SK-N-SH treated with all-trans-retinoic acid at 6 μM for 48 hours (cell line): ENCODE results near the gene PPM1H.

Experiments used
- ATAC-seq: fragments of 200-7000 bp; cut with Tn5 transposase; 3 replicates; pipeline ENCODE4 v1.9.1; 2020; ENCODE audit warnings: mild to moderate bottlenecking, moderate library complexity
- ARNTL ChIP-seq: fragments of 450-650 bp; formaldehyde crosslinking; IDR thresholded peaks from 2 replicates; pipeline ENCODE4 v1.5.0; 2020; ENCODE audit warnings: low read depth, mild to moderate bottlenecking, moderate library complexity, borderline replicate concordance
- BACH2 ChIP-seq: fragments of 250-450 bp; sonication (Bioruptor Pico); IDR thresholded peaks from 2 replicates; pipeline ENCODE4 v1.9.0; 2021; ENCODE audit warnings: mild to moderate bottlenecking, borderline replicate concordance
- CREB5 ChIP-seq: fragments of 250-450 bp; sonication (Bioruptor Pico); IDR thresholded peaks from 2 replicates; pipeline ENCODE4 v1.5.1; 2020; ENCODE audit warnings: low read depth, mild to moderate bottlenecking, moderate library complexity
- CSDC2 ChIP-seq: fragments of 250-450 bp; sonication (Bioruptor Pico); IDR thresholded peaks from 2 replicates; pipeline ENCODE4 v1.5.0; 2020; ENCODE audit warnings: mild to moderate bottlenecking, moderate library complexity
- CSRNP3 ChIP-seq: fragments of 250-450 bp; sonication (Bioruptor Pico); IDR thresholded peaks from 2 replicates; pipeline ENCODE4 v1.5.1; 2021; ENCODE audit warnings: mild to moderate bottlenecking, moderate library complexity
- ESRRG ChIP-seq: fragments of 250-450 bp; sonication (Bioruptor Pico); IDR thresholded peaks from 2 replicates; pipeline ENCODE4 v1.6.1; 2021; ENCODE audit warnings: mild to moderate bottlenecking
- ISL1 ChIP-seq: fragments of 250-450 bp; sonication (Bioruptor Pico); IDR thresholded peaks from 2 replicates; pipeline ENCODE4 v2.1.2; 2022; ENCODE audit warnings: mild to moderate bottlenecking, moderate library complexity
- OSR1 ChIP-seq: fragments of 250-450 bp; sonication (Bioruptor Pico); IDR thresholded peaks from 2 replicates; pipeline ENCODE4 v1.8.0; 2022; ENCODE audit warnings: moderate library complexity, mild to moderate bottlenecking, inconsistent platforms
- PATZ1 ChIP-seq: fragments of 250-450 bp; sonication (Bioruptor Pico); IDR thresholded peaks from 2 replicates; pipeline ENCODE4 v1.8.0; 2020; ENCODE audit warnings: mild to moderate bottlenecking, moderate library complexity, borderline replicate concordance
- POU6F1 ChIP-seq: fragments of 250-450 bp; sonication (Bioruptor Pico); IDR thresholded peaks from 2 replicates; pipeline ENCODE4 v1.8.0; 2021; ENCODE audit warnings: low read depth, mild to moderate bottlenecking, moderate library complexity, borderline replicate concordance
- PPARA ChIP-seq: fragments of 250-450 bp; sonication (Bioruptor Pico); IDR thresholded peaks from 2 replicates; pipeline ENCODE4 v1.5.0; 2020; ENCODE audit warnings: mild to moderate bottlenecking, borderline replicate concordance
- RARB ChIP-seq: fragments of 250-450 bp; sonication (Bioruptor Pico); IDR thresholded peaks from 2 replicates; pipeline ENCODE4 v1.8.0; 2021; ENCODE audit warnings: mild to moderate bottlenecking, moderate library complexity
- TCF4 ChIP-seq: fragments of 250-450 bp; sonication (Bioruptor Pico); IDR thresholded peaks from 2 replicates; pipeline ENCODE4 v1.8.0; 2021; ENCODE audit warnings: mild to moderate bottlenecking, moderate library complexity, borderline replicate concordance
- TOX ChIP-seq: fragments of 250-450 bp; sonication (Bioruptor Pico); IDR thresholded peaks from 2 replicates; pipeline ENCODE4 v1.8.0; 2021; ENCODE audit warnings: mild to moderate bottlenecking, moderate library complexity, borderline replicate concordance
- TSHZ2 ChIP-seq: fragments of 250-450 bp; sonication (Bioruptor Pico); IDR thresholded peaks from 2 replicates; pipeline ENCODE4 v1.5.0; 2020; ENCODE audit warnings: mild to moderate bottlenecking, moderate library complexity
- ZC3H10 ChIP-seq: fragments of 250-450 bp; sonication (Bioruptor Pico); IDR thresholded peaks from 2 replicates; pipeline ENCODE4 v1.5.1; 2021; ENCODE audit warnings: mild to moderate bottlenecking, moderate library complexity
- ZFP3 ChIP-seq: fragments of 250-450 bp; sonication (Bioruptor Pico); IDR thresholded peaks from 2 replicates; pipeline ENCODE4 v1.5.0; 2020; ENCODE audit warnings: mild to moderate bottlenecking, moderate library complexity
- ZFP30 ChIP-seq: fragments of 450-650 bp; formaldehyde crosslinking; IDR thresholded peaks from 2 replicates; pipeline ENCODE4 v1.5.0; 2022; ENCODE audit warnings: mild to moderate bottlenecking, moderate library complexity
- ZNF70 ChIP-seq: fragments of 450-650 bp; formaldehyde crosslinking; IDR thresholded peaks from 2 replicates; pipeline ENCODE4 v1.5.0; 2020; ENCODE audit warnings: mild to moderate bottlenecking, moderate library complexity
- ZNF8 ChIP-seq: fragments of 450-650 bp; formaldehyde crosslinking; IDR thresholded peaks from 2 replicates; pipeline ENCODE4 v1.5.0; 2020; ENCODE audit warnings: mild to moderate bottlenecking, moderate library complexity

PPM1H gene

GRCh38 chr12:62860020-62860419 lies 74.9 kb downstream of the PPM1H start:
- ATAC-seq = no peak
- TF ChIP-seq ARNTL (no peak), ZNF8 (no peak), OSR1 (CRISPR knock-in tag) (no peak), BACH2 (CRISPR knock-in tag) (no peak), ZFP30 (CRISPR knock-in tag) (no peak), POU6F1 (no peak), ZC3H10 (CRISPR knock-in tag) (no peak), ZNF70 (CRISPR knock-in tag) (no peak), CSDC2 (CRISPR knock-in tag) (no peak), TCF4 (no peak), ISL1 (no peak), TSHZ2 (no peak), PATZ1 (no peak), TOX (CRISPR knock-in tag) (no peak), CSRNP3 (CRISPR knock-in tag) (no peak)

- ATAC-seq = no peak
- TF ChIP-seq POU6F1 (no peak), CSRNP3 (CRISPR knock-in tag) (no peak), BACH2 (CRISPR knock-in tag) (no peak), ZFP3 (CRISPR knock-in tag) (no peak), ZNF70 (CRISPR knock-in tag) (no peak)
Observed at GRCh38 chr12:62859321-62859737, 75.6 kb downstream of the PPM1H start.

GRCh38 chr12:62856454-62856853 lies 78.5 kb downstream of the PPM1H start:
- TF ChIP-seq ESRRG (CRISPR knock-in tag) (no peak), CREB5 (no peak), OSR1 (CRISPR knock-in tag) (no peak), ZNF70 (CRISPR knock-in tag) (no peak), PPARA (CRISPR knock-in tag) (no peak), RARB (no peak)
- no peak for ATAC-seq
